NCI-H2081 treated with DMSO at 0.1 percent for 48 hours (cell line): ENCODE data around the gene RBCK1.
"Not testable (repeated sequence)": the region's sequence is repeated elsewhere in the genome, so short reads cannot be mapped to it uniquely, and the experiment has no call there.

Experiments used
- DNase-seq: peaks from one replicate; lab custom pipeline; 2025; lab: John Stamatoyannopoulos, UW

RBCK1 gene

DNA sequence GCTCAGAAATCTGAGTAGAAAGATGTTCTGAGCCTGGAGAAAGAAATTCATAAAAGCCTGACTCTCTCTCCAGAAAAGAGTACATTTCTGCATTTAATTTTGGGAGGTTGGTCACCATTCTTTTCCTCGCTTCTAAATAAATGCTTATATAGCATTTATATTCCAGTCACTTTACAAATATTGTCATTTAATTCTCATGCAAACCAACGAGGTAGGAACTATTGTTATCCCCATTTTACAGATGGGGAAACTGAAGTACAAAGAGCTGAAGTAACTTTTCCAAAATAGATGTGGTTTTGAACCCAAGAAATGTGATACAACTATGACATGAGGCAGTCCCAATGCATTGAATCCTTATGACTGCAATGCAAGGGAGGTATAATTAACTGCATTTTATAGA is 32.0 kb upstream of the RBCK1 start:
- no peak for DNase-seq

DNA sequence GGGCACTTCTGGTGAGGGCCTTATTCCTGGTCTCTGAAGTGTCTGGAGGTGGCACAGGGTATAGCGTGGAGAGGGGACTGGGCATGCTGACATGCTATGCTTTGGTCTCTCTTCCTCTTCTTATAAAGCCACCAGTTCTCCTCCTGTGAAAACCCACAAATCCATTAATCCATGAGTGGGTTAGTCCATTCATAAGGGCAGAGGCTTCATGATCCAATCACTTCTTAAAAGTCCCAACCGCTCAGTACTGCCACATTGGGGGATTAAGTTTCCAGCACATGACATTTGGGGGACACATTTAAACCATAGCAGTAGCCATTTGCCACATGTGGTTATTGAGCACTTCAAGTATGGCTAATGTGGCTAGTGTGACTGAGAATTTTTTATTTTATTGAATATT is 31.3 kb upstream of the RBCK1 start:
- no peak for DNase-seq

DNA sequence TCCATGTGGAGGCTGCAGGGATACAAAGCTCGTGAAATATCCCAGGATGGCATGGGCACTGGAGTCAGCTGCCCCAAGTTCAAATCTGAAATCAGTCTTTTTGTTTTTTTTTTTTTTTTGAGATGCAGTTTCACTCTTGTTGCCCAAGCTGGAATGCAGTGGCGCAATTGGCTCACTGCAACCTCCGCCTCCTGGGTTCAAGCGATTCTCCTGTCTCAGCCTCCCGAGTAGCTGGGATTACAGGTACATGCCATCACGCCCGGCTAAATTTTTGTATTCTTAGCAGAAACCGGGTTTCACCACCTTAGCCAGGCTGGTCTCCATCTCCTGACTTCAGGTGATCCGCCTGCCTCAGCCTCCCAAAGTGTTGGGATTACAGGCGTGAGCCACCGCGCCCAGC is 30.5 kb upstream of the RBCK1 start:
- not testable (repeated sequence) for DNase-seq

DNA sequence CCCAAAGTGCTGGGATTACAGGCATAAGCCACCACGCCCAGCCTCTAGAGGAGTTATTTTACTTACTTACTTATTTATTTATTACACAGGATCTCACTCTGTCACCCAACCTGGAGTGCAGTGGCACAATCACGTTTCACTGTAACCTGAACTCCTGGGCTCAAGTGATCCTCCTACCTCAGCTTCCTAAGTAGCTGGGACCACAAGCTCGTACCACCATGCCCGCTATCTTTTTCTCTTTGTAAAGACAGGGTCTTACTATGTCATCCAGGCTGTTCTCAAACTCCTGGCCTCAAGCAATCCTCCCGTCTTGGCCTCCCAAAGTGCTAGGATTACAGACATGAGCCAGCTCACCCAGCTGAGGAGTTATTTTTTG is 29.1 kb upstream of the RBCK1 start:
- DNase-seq, result no peak

DNA sequence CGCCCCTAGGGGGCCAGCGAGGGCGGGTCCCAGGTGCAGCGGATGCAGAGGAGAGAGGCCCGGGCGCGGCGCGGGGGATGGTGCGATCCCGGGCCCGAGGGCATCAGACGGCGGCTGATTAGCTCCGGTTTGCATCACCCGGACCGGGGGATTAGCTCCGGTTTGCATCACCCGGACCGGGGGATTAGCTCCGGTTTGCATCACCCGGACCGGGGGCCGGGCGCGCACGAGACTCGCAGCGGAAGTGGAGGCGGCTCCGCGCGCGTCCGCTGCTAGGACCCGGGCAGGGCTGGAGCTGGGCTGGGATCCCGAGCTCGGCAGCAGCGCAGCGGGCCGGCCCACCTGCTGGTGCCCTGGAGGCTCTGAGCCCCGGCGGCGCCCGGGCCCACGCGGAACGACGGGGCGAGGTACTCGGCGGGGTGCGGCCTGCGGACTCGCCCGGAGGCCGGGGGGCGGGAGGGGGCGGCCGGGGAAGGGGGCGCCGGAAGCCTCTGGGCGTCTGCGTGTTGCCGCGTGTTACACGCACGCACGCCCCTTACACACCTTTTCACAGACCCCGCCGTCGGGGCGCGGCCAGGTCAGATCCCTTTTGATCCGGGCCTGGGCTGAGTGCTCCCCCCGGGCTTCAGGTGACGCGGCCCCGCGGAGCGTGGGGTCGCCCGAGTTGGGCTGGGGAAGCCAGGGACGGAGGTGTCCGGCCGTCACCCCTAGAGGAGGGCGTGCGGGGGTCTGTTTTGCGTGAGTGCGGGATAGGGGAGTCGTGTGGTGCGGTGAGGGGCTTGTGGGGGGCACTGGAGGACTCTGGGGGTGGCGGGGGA is 27.1 kb upstream of the RBCK1 start:
- DNase-seq, result no peak

DNA sequence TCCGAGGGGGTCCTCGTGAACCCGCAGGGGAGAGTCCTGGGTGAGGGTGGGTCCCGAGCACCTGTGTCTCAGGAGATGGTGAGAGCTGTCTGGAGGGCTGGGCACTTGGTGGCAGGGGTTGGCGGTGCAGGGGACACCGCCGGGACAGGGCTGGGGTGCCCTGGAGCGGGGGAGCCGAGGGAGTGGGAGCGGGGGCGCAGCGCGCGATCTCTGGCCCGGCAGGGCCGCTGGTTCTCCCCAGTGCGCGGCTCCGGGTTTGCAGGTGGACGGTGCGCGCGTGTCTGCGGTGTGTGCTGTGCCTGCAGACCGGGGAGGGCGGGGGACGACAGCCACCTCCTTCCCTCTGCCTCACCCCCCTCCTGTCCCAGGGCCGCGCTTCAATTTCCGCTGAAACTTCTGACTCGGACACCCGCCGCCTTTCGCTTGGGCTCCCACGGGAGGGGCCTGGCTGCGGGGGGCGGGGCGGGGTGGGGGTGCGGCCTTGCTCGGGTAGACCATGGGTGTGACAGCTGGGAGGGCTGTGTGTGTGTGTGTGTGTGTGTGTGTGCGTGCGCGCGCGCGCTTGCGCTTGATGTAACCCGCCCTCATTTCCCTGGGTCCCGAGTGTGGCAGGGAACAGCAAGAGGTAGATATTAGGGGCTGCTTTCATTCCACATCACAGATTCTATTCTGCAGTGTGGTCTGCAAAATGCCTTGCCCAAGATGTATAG is 26.4 kb upstream of the RBCK1 start:
- no peak for DNase-seq

DNA sequence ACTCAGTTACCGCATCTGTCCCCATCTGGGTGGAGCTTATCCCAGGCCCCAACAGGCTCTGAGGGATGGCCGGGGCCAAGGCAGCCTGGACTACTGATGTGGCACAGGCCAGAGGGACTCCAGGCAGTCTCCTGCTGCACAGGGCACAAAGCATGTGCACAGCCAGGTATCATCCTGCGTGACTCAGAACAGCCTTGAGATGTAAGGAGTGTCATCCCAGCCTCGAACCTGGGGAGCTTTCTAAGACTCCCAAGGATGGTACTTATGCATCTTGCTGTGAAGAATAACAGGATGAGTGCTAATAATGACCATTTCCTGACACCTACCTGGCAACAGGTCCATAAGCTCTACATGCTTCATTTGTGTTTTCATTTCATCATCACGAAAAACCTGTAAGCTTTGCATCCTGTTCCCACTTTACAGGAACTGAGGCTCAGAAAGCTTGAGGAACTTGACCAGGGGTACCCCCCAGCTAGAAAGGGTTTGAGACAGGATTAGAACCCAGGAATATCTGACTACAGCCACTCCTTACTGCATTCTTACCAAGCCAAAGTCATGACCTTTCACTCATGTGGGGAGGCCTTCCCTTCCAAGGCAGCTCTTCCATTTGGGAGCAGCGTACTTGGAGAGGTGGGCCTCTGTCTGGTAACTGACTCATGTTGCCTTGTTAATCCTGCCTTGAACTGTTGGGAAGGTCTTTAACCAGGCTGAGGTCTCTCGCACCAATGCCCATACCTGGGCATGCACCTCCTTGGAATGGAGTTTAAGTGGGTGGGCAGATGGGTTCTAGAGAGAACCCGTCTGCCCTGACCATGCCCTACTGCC is 25.6 kb upstream of the RBCK1 start:
- no peak for DNase-seq

DNA sequence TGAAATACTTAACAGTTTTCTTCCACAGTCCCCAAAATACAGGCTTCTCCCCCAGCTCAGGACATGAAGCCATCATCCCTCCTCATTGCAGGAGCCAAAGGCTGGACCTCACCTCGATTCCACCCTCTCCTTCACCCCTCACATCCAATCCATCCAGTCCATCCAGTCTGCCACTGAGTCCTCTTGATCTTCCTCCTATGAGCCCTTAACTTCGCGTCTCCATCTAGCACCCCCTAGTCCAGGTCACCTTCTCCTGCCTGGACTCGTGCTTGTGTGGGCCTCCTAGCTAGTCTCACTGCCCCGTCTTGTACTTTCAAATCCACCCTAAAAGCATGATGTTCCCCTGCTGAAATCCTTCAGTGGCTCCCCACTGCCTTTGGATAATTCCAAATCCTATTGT is 24.2 kb upstream of the RBCK1 start:
- no peak for DNase-seq

DNA sequence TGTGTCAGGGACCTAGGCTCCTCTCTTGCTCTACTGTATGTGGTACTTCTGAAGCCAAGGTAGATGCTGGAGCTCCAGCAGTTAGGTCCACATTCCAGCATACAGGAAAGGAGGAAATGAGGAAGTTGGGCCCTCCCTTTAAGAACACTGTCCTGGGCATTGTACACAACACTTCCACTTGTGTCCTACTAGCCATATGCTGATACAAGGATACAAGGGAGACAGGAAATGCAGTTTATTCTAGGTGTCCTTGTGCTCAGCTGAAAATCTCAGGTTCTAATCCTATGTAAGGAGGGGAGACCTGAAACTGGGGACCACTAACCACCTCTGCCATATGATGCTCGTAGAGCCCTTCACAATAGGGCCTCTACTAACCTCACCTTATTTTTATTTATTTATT is 23.4 kb upstream of the RBCK1 start:
- no peak for DNase-seq

DNA sequence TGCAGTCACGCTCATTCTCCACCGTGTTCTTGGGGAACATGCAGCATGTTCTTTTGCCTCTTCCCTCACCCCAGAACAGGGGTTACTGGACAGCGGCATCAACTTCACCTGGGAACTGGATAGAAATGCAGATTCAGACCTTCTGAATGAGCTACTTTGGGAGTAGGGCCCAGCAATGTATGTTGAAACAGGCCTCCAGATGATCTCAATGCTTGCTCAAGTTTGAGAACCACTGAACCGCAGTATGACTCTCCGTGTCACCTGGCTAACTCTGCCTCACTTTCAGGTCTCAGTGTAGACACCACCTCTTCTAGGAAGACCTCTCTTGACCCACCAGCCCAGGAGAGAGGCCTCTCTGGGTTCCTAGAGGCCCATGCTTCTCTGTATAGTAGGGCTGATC is 22.7 kb upstream of the RBCK1 start:
- DNase-seq, result no peak

DNA sequence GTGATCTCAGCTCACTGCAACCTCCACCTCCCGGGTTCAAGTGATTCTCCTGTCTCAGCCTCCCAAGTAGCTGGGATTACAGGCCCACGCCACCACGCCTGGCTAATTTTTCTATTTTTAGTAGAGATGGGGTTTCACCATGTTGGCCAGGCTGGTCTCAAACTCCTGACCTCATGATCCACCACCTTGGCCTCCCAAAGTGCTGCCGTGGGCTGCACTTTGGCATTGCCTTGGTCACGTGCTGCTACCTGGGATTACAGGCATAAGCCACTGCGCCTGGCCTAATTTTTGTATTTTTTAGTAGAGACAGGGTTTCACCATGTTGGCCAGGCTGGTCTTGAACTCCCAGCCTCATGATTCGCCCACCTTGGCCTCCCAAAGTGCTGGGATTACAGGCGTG is 21.5 kb upstream of the RBCK1 start:
- DNase-seq, result not testable (repeated sequence)

DNA sequence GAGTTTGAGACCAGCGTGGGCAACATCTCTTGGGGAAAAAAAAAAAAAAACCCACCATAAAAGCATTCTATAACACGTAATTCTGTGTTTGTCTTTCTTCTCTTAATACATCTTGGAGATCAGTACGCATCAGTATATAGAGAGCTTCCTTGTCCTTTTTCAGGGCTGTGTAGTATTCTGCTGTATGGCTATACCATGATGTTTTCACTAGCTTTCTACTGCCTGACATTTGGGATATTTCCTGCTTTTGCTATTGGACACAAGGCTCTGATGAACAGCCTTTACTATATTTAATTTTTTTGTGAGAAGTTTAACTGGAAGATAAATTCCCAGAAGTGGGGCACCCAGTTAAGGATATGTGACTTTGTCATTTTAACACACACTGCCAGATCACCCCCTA is 20.6 kb upstream of the RBCK1 start:
- DNase-seq, result no peak

DNA sequence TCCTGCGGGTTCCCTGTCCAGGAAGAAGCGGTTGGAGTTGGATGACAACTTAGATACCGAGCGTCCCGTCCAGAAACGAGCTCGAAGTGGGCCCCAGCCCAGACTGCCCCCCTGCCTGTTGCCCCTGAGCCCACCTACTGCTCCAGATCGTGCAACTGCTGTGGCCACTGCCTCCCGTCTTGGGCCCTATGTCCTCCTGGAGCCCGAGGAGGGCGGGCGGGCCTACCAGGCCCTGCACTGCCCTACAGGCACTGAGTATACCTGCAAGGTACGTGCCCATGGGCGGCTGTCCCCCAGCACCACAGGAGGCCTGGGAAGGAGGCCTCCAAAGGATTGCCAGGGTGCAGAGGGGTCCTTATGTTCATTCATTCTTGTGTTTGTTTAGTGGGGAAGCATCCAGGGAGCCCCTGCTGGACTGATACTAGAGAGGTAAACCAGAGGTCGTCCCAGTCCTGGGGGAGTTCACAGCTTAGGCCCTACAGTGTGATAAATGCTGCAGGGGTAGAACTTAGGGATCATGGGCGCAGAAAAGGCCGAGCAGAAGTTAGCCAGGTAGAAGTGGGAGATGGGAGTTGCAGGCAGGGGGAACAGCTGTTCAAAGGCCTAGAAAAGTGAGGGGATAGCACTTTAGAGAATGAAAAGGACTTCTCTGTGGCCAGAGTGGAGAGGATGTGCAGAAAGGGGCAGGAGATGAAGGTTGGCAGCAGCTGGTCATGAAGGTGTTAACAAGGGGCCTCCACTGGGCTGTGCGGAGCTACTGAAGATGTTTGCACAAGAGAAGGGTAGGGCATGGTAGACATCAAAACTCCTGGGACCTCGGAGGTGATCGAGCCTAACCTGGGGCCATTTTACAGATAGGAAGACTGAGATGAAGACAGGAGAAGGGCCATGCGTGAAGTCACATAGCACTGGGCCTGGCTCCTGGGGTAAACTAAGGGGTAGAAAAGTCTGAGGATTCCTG is 19.8 kb upstream of the RBCK1 start:
- no peak for DNase-seq

DNA sequence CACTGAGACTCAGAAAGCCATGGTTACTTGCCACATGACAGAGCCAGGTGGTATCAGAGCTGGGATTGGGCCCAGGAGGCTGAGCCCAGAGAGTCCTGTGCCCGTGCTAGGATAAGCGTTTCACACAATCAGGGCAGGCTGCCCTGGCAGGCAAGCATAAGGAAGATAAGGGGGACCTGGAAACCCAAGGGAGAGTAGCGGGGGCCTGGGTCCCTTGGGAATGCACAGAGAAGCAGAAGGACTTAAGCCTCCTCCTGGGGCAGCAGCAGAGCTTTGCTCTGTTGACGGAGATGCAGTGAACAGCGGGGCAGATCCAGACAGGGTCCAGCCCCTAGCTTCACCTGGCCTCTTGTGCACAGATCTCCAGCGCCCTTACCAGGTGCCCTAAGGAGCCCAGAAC is 18.9 kb upstream of the RBCK1 start:
- DNase-seq, result no peak

DNA sequence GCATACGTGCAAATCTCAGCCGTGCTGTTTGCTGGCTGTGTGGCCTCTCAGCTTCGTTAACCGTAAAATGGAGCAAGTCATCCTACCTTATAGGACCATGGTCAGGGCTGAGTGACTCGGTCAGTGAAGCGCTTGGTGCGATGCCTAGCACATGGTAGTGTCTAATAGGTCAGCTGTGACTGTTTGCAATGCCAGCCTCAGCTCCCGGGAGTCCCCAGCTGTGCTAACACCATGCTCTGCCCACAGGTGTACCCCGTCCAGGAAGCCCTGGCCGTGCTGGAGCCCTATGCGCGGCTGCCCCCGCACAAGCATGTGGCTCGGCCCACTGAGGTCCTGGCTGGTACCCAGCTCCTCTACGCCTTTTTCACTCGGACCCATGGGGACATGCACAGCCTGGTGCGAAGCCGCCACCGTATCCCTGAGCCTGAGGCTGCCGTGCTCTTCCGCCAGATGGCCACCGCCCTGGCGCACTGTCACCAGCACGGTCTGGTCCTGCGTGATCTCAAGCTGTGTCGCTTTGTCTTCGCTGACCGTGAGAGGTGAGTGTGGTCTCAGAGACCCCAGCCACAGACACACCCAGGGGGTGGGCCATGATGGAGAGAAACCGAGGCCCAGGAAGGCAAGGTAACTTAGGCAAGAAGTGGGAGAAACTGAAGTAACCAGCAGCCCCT is 16.9 kb upstream of the RBCK1 start:
- DNase-seq, result no peak

DNA sequence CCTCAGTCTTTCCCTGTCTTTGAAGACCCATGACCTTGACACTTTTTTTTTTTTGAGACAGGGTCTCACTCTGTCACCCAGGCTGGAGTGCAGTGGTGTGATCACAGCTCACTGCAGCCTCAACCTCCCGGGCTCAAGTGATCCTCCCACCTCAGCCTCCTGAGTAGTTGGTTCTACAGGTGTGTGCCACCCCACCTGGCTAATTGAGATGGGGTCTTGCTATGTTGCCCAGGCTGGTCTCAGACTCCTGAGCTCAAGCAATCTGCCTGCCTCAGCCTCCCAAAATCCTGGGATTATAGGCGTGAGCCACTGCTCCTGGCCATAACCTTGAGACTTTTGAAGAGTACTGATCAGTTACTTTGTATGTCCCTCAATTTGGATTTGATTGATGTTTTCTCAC is 14.8 kb upstream of the RBCK1 start:
- DNase-seq, result not testable (repeated sequence)

DNA sequence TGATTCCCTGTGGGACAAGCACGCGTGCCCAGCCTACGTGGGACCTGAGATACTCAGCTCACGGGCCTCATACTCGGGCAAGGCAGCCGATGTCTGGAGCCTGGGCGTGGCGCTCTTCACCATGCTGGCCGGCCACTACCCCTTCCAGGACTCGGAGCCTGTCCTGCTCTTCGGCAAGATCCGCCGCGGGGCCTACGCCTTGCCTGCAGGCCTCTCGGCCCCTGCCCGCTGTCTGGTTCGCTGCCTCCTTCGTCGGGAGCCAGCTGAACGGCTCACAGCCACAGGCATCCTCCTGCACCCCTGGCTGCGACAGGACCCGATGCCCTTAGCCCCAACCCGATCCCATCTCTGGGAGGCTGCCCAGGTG is 11.9 kb upstream of the RBCK1 start:
- DNase-seq, result no peak

DNA sequence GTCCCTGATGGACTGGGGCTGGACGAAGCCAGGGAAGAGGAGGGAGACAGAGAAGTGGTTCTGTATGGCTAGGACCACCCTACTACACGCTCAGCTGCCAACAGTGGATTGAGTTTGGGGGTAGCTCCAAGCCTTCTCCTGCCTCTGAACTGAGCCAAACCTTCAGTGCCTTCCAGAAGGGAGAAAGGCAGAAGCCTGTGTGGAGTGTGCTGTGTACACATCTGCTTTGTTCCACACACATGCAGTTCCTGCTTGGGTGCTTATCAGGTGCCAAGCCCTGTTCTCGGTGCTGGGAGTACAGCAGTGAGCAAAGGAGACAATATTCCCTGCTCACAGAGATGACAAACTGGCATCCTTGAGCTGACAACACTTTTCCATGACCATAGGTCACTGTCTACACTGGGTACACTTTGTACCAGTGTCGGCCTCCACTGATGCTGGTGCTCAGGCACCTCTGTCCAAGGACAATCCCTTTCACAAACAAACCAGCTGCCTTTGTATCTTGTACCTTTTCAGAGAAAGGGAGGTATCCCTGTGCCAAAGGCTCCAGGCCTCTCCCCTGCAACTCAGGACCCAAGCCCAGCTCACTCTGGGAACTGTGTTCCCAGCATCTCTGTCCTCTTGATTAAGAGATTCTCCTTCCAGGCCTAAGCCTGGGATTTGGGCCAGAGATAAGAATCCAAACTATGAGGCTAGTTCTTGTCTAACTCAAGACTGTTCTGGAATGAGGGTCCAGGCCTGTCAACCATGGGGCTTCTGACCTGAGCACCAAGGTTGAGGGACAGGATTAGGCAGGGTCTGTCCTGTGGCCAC is 11.3 kb upstream of the RBCK1 start:
- DNase-seq, result no peak

DNA sequence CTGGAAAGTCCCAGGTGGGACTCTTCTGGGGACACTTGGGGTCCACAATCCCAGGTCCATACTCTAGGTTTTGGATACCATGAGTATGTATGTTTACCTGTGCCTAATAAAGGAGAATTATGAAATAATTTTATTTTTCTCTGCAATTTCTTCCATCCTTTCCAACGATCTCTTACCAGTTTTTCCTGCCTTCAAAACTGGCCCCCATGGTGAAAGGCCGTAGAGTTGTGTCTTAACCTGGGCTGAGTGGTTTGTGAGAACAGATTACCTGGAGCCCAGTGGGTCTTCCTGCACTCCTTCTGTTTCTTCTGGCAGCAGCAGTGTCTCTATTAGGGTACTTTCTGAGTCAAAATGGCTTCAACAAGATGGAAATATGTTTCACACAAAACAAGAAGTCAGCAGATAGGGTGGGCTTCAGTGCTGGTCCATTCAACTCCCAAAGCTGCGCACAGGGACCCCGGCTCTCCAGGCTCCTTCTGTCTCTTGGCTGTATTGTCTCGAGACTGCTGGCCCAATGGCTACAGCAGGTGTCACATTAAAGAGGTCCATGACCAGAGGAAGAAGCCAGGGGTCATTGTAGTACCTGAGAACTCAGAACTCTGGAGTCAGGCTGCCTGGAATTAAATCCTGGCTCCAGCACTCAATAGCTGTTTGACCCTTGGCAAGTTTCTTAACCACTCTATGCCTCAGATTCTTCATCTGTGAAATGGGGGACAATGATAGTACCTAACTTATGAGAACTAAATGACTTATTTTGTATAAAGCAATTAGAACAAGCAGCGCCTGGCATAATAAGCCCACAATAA is 10.5 kb upstream of the RBCK1 start:
- no peak for DNase-seq
